GM23338 (cell line): Measurements from ENCODE around the gene THSD7A.

Experiments
- CREB1 ChIP-seq: fragments of 250-450 bp; sonication (Bioruptor Pico); IDR thresholded peaks from 2 replicates; pipeline ENCODE4 v1.5.0; 2020; ENCODE audit warnings: low read depth, mild to moderate bottlenecking, moderate library complexity
- EZH2 ChIP-seq: fragments of 200-600 bp; sonication (generic); IDR thresholded peaks from one replicate; pipeline ENCODE4 v1.8.0; 2017; ENCODE audit warnings: antibody characterized with exemption, mild to moderate bottlenecking, low read depth; ENCODE audit not compliant: unreplicated experiment
- EZH2phosphoT487 ChIP-seq: fragments of 200-600 bp; sonication (generic); IDR thresholded peaks from one replicate; pipeline ENCODE4 v1.8.1; 2018; ENCODE audit warnings: antibody characterized with exemption; ENCODE audit not compliant: unreplicated experiment
- JUNB ChIP-seq: IDR thresholded peaks from one replicate; pipeline ENCODE4 v1.6.1; 2016; ENCODE audit warnings: antibody characterized with exemption; ENCODE audit not compliant: unreplicated experiment
- NANOG ChIP-seq: IDR thresholded peaks from 2 replicates; pipeline ENCODE4 v1.6.1; 2016; ENCODE audit warnings: antibody characterized with exemption, borderline replicate concordance
- POLR2AphosphoS5 ChIP-seq: IDR thresholded peaks from 2 replicates; pipeline ENCODE4 v1.6.1; 2016; ENCODE audit warnings: antibody characterized with exemption, low read depth
- STAT1 ChIP-seq: IDR thresholded peaks from one replicate; pipeline ENCODE4 v1.6.1; 2016; ENCODE audit warnings: antibody characterized with exemption; ENCODE audit not compliant: unreplicated experiment
- ZNF331 ChIP-seq: fragments of 250-450 bp; sonication (Bioruptor Pico); IDR thresholded peaks from 2 replicates; pipeline ENCODE4 v1.5.0; 2020; ENCODE audit warnings: low read depth, mild to moderate bottlenecking, moderate library complexity
- ZNF462 ChIP-seq: fragments of 250-450 bp; sonication (Bioruptor Pico); IDR thresholded peaks from 2 replicates; pipeline ENCODE4 v1.5.0; 2020; ENCODE audit warnings: mild to moderate bottlenecking, moderate library complexity
- TF ChIP-seq, protein P1 (sequence below), 2 experiments: fragments of 200-600 bp in 1 of 2; sonication (generic) in 1 of 2; conservative IDR thresholded peaks; 2 replicates each; pipeline versions ENCODE4 v1.5.1 to v1.6.1; 2016 to 2017; ENCODE audit warnings: antibody characterized with exemption in 2 of 2, low read depth in 2 of 2, mild to moderate bottlenecking in 2 of 2, moderate library complexity in 1 of 2
- TF ChIP-seq, protein P2 (sequence below): IDR thresholded peaks from one replicate; pipeline ENCODE4 v1.6.1; 2018; ENCODE audit warnings: antibody characterized with exemption; ENCODE audit not compliant: unreplicated experiment

GRCh38 chr7:11848251-11848650, 16.3 kb upstream of the THSD7A start:
- TF ChIP-seq, protein P1, sequence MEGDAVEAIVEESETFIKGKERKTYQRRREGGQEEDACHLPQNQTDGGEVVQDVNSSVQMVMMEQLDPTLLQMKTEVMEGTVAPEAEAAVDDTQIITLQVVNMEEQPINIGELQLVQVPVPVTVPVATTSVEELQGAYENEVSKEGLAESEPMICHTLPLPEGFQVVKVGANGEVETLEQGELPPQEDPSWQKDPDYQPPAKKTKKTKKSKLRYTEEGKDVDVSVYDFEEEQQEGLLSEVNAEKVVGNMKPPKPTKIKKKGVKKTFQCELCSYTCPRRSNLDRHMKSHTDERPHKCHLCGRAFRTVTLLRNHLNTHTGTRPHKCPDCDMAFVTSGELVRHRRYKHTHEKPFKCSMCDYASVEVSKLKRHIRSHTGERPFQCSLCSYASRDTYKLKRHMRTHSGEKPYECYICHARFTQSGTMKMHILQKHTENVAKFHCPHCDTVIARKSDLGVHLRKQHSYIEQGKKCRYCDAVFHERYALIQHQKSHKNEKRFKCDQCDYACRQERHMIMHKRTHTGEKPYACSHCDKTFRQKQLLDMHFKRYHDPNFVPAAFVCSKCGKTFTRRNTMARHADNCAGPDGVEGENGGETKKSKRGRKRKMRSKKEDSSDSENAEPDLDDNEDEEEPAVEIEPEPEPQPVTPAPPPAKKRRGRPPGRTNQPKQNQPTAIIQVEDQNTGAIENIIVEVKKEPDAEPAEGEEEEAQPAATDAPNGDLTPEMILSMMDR (conservative IDR thresholded peaks at IDR 0.05; ENCODE audit: low read depth in 2 of 2) = no peak
- TF ChIP-seq EZH2 (no peak), POLR2AphosphoS5 (no peak), EZH2phosphoT487 (no peak), CREB1 (CRISPR knock-in tag) (no peak), ZNF331 (CRISPR knock-in tag) (no peak), JUNB (no peak), ZNF462 (no peak), NANOG (no peak), STAT1 (no peak)
- TF ChIP-seq, protein P2, sequence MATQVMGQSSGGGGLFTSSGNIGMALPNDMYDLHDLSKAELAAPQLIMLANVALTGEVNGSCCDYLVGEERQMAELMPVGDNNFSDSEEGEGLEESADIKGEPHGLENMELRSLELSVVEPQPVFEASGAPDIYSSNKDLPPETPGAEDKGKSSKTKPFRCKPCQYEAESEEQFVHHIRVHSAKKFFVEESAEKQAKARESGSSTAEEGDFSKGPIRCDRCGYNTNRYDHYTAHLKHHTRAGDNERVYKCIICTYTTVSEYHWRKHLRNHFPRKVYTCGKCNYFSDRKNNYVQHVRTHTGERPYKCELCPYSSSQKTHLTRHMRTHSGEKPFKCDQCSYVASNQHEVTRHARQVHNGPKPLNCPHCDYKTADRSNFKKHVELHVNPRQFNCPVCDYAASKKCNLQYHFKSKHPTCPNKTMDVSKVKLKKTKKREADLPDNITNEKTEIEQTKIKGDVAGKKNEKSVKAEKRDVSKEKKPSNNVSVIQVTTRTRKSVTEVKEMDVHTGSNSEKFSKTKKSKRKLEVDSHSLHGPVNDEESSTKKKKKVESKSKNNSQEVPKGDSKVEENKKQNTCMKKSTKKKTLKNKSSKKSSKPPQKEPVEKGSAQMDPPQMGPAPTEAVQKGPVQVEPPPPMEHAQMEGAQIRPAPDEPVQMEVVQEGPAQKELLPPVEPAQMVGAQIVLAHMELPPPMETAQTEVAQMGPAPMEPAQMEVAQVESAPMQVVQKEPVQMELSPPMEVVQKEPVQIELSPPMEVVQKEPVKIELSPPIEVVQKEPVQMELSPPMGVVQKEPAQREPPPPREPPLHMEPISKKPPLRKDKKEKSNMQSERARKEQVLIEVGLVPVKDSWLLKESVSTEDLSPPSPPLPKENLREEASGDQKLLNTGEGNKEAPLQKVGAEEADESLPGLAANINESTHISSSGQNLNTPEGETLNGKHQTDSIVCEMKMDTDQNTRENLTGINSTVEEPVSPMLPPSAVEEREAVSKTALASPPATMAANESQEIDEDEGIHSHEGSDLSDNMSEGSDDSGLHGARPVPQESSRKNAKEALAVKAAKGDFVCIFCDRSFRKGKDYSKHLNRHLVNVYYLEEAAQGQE = no peak
